Hair follicle dermal papilla cell (primary cell): ENCODE data around the gene CYP2C18. TPM values are rescaled to one million over a fixed set of nuclear protein-coding genes. Genes with fewer than 3 reads are reported as not detected.

Experiments used
- total RNA-seq: library from RNA; depleted of rRNA; stranded (reverse); fragments of >200 nt; gene quantifications from 2 replicates; pipeline ENCODE4 v1.2.3, GENCODE V29; 2012

Gene CYP2C18
- total RNA-seq: not detected in 2 replicates

GRCh38 chr10:94683214-94684054 is at the start of gene CYP2C18:
CYP2C18 (plus strand) TSS chr10:94683729; CDS start chr10:94683820, 91 bp downstream.

DNA sequence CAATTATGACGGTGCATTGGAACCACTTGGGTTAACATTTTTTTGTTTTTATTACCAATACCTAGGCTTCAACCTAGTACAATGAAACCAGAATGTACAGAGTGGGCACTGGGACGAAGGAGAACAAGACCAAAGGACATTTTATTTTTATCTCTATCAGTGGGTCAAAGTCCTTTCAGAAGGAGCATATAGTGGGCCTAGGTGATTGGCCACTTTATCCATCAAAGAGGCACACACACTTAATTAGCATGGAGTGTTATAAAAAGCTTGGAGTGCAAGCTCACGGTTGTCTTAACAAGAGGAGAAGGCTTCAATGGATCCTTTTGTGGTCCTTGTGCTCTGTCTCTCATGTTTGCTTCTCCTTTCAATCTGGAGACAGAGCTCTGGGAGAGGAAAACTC is 78.9 kb downstream of the CYP2C18 start, which contains the start of gene CYP2C19:
Gene CYP2C19 (plus strand): TSS at position 289 of the 400 bp plus-strand sequence. CDS start 25 bp downstream, at position 314.

Other genes with a start within 250 kb of the CYP2C18 start
- gene HELLS, start 137.9 kb upstream of the CYP2C18 start, total RNA-seq: 6.6 and 11.7 TPM in 2 replicates
- not detected in 2 replicates for gene CYP2C19, start 79.0 kb downstream of the CYP2C18 start, total RNA-seq